Subcutaneous adipose tissue (tissue), 4 donors: ENCODE results near the gene EDARADD. TPM values are rescaled to one million over a fixed set of nuclear protein-coding genes. Genes with fewer than 3 reads are reported as not detected.

Experiments
- total RNA-seq, 4 donors: library from RNA; depleted of rRNA; stranded (reverse); fragments of >200 nt; gene quantifications; one replicate each; pipeline ENCODE4 v1.1.0, GENCODE V29; 2016
- TF ChIP-seq, protein P1 (sequence below): fragments of 450-650 bp; IDR thresholded peaks from one replicate; pipeline ENCODE4 v1.5.1; 2016; ENCODE audit warnings: low read depth, mild to moderate bottlenecking, control low read depth, antibody characterized with exemption, moderate library complexity

EDARADD gene
- total RNA-seq, result 1 to 10 TPM in 1 of 4 donors, under 1 TPM in 1, not detected in 2; 0.66 to 3.1 TPM

- TF ChIP-seq, protein P1, sequence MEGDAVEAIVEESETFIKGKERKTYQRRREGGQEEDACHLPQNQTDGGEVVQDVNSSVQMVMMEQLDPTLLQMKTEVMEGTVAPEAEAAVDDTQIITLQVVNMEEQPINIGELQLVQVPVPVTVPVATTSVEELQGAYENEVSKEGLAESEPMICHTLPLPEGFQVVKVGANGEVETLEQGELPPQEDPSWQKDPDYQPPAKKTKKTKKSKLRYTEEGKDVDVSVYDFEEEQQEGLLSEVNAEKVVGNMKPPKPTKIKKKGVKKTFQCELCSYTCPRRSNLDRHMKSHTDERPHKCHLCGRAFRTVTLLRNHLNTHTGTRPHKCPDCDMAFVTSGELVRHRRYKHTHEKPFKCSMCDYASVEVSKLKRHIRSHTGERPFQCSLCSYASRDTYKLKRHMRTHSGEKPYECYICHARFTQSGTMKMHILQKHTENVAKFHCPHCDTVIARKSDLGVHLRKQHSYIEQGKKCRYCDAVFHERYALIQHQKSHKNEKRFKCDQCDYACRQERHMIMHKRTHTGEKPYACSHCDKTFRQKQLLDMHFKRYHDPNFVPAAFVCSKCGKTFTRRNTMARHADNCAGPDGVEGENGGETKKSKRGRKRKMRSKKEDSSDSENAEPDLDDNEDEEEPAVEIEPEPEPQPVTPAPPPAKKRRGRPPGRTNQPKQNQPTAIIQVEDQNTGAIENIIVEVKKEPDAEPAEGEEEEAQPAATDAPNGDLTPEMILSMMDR, result no peak
Observed at GRCh38 chr1:236393681-236394481, at the start of gene EDARADD. TSS of gene EDARADD (plus strand) at chr1:236394286. CDS start at chr1:236394445, 159 bp downstream.

- TF ChIP-seq, protein P1, result no peak
Observed at GRCh38 chr1:236345728-236346127, 48.4 kb upstream of the EDARADD start.

- TF ChIP-seq, protein P1, result no peak
Observed at GRCh38 chr1:236348071-236348470, 46.0 kb upstream of the EDARADD start.

DNA sequence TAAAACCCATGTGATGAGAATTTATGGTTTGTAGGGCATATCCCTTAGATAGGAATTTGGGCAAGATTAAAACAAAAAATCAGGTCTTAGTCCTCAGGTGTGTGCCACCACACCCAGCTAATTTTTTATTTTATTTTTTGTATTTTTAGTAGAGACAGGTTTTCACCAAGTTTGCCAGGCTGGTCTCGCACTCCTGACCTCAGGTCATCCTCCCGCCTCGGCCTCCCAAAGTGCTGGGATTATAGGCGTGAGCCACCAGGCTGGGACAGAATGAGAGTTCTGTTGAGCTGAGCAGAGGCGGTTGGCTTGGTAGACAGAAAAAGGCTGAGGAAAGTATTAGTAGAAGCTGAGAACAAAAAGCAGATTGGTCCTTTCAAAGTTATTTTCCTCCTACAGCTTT lies 43.8 kb upstream of the EDARADD start:
- TF ChIP-seq, protein P1, result no peak

DNA sequence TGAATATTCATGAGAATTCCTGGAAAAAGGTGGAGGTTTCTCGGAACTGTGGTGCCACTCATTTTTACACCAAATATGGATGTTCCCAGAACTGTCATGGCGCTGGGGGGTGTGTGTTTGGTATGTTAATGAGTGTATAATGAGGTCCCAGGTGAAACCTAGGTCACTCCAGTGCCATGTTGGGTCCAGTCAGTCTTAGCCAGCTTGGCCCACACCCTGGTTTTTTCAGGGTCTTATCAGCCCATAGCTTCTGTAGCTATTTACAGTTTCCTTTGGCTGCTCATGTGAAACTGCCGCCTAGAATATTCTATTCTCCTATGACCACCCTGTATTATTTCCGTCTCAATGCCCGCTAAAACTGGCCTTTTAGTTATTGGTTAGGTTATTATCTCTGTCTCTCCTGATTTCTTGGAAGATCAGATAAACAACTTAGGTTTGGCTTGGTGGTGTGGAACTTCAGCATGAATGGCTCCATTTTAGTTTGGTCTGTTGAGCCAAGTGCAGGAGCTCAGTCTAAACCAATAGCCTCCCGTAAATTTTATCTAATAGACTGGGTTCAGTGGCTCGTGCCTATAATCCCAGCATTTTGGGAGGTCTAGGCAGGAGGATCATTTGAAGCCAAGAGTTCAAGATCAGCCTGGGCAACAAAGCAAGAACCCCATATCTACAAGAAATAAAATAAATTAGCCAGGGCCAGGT lies 42.1 kb upstream of the EDARADD start:
- TF ChIP-seq, protein P1, result no peak

DNA sequence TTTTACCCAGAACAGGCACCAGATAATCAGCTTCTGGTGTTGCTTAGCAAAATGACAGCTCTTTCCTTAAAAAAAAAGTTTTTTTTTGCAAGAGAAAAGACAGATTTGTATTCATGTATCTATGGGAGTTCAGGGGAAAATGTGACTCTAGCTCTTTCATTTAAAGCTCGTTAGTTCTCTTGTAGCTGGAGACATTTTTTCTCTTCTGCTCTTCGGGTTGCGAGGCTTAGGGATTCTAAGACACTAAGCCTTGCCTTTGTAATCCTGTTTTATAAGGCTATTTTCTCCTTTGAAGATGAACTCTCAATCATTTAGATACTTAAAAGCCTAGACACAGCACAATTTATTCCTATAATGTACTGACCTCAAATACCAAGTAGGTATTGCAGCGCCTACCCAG lies 40.3 kb upstream of the EDARADD start:
- TF ChIP-seq, protein P1, result no peak
